ENCODE measurements around the gene PARP14.

The PARP14 gene

GRCh38 chr3:122678506-122678905, 2.1 kb upstream of the PARP14 start:
- peaks cover 4% of the 10 kb centered on the region for H3K79me2 ChIP-seq (ENCODE audit: control insufficient read depth, insufficient read depth, low read length, poor library complexity)
- peaks cover 3% of the 10 kb centered on the region for H3K27me3 ChIP-seq (ENCODE audit: insufficient read depth, low read length)
- no peak overlapping the region for H2AFZ ChIP-seq (ENCODE audit: insufficient read depth, low read length, poor library complexity)
- peak overlapping the region; percentile 25 for H2BK12ac ChIP-seq (ENCODE audit: low read length)
- no peak overlapping the region for H3K4ac ChIP-seq (ENCODE audit: low read depth, low read length)
- no peak overlapping the region for H4K12ac ChIP-seq (ENCODE audit: low read depth, low read length)
- H3K36me3 ChIP-seq (ENCODE audit: control insufficient read depth in 1 of 2, insufficient read depth in 2 of 2, low read length in 2 of 2) = no peaks in the 10 kb centered on the region
- no peak overlapping the region for H3K9ac ChIP-seq (ENCODE audit: low read length)
- H2BK120ac ChIP-seq (ENCODE audit: insufficient read depth, low read length, poor library complexity) = no peak overlapping the region
- H3K14ac ChIP-seq (ENCODE audit: low read length) = no peak overlapping the region
- H3K18ac ChIP-seq (ENCODE audit: low read length) = no peak overlapping the region
- no peak overlapping the region for H2AK5ac ChIP-seq (ENCODE audit: low read length)
- no peak overlapping the region for H4K91ac ChIP-seq (ENCODE audit: low read depth, low read length)
- no peak overlapping the region for H3K4me3 ChIP-seq (ENCODE audit: low read depth, low read length)
- H3K4me1 ChIP-seq (ENCODE audit: control insufficient read depth in 1 of 2, insufficient read depth in 2 of 2, low read length in 2 of 2) = peaks cover 0 to 2% of the 10 kb centered on the region in 2 experiments
- DNase-seq = no peak
- H2BK5ac ChIP-seq (ENCODE audit: low read depth, low read length, poor library complexity) = no peak overlapping the region
- peaks cover 1% of the 10 kb centered on the region for H3K9me3 ChIP-seq (ENCODE audit: insufficient read depth, low read depth, low read length)
- H4K8ac ChIP-seq (ENCODE audit: low read depth, low read length) = no peak overlapping the region
- H3K27ac ChIP-seq (ENCODE audit: low read depth, low read length) = no peak overlapping the region
- H3K79me1 ChIP-seq (ENCODE audit: low read length) = peaks cover 6% of the 10 kb centered on the region
- H3K4me2 ChIP-seq (ENCODE audit: low read length) = no peak overlapping the region
- WGBS (ENCODE audit: extremely low coverage, insufficient coverage, insufficient read length) = no CpG with 5 or more reads among the region's 5 CpGs
- no peak overlapping the region for H3K23ac ChIP-seq (ENCODE audit: low read length)

GRCh38 chr3:122679085-122679881, 1.4 kb upstream of the PARP14 start:
- no peak overlapping the region for H3K18ac ChIP-seq (ENCODE audit: low read length)
- H3K14ac ChIP-seq (ENCODE audit: low read length) = no peak overlapping the region
- WGBS (ENCODE audit: extremely low coverage, insufficient coverage, insufficient read length) = no CpG with 5 or more reads among the region's 16 CpGs
- H3K4me1 ChIP-seq (ENCODE audit: control insufficient read depth in 1 of 2, insufficient read depth in 2 of 2, low read length in 2 of 2) = peaks cover 0 to 2% of the 10 kb centered on the region in 2 experiments
- no peak overlapping the region for H3K4me3 ChIP-seq (ENCODE audit: low read depth, low read length)
- H3K4ac ChIP-seq (ENCODE audit: low read depth, low read length) = no peak overlapping the region
- H4K8ac ChIP-seq (ENCODE audit: low read depth, low read length) = no peak overlapping the region
- no peak overlapping the region for H2BK120ac ChIP-seq (ENCODE audit: insufficient read depth, low read length, poor library complexity)
- peak overlapping the region; percentile 44 for H3K4me2 ChIP-seq (ENCODE audit: low read length)
- no peak overlapping the region for H2AK5ac ChIP-seq (ENCODE audit: low read length)
- H3K79me2 ChIP-seq (ENCODE audit: control insufficient read depth, insufficient read depth, low read length, poor library complexity) = peaks cover 4% of the 10 kb centered on the region
- H3K27ac ChIP-seq (ENCODE audit: low read depth, low read length) = no peak overlapping the region
- no peak overlapping the region for H4K12ac ChIP-seq (ENCODE audit: low read depth, low read length)
- H3K36me3 ChIP-seq (ENCODE audit: control insufficient read depth in 1 of 2, insufficient read depth in 2 of 2, low read length in 2 of 2) = no peaks in the 10 kb centered on the region
- H3K23ac ChIP-seq (ENCODE audit: low read length) = no peak overlapping the region
- DNase-seq = peak; percentile 70 to 91
- peak overlapping the region; percentile 21 for H2BK12ac ChIP-seq (ENCODE audit: low read length)
- H3K27me3 ChIP-seq (ENCODE audit: insufficient read depth, low read length) = peaks cover 3% of the 10 kb centered on the region
- H3K9ac ChIP-seq (ENCODE audit: low read length) = no peak overlapping the region
- peaks cover 6% of the 10 kb centered on the region for H3K79me1 ChIP-seq (ENCODE audit: low read length)
- no peak overlapping the region for H2BK5ac ChIP-seq (ENCODE audit: low read depth, low read length, poor library complexity)
- H3K9me3 ChIP-seq (ENCODE audit: insufficient read depth, low read depth, low read length) = peaks cover 1% of the 10 kb centered on the region
- no peak overlapping the region for H2AFZ ChIP-seq (ENCODE audit: insufficient read depth, low read length, poor library complexity)
- H4K91ac ChIP-seq (ENCODE audit: low read depth, low read length) = no peak overlapping the region

- Histone ChIP-seq H3K9ac (ENCODE audit: low read length) (no peak overlapping the region), H3K18ac (ENCODE audit: low read length) (no peak overlapping the region), H2AFZ (ENCODE audit: insufficient read depth, low read length, poor library complexity) (no peak overlapping the region), H3K27me3 (ENCODE audit: insufficient read depth, low read length) (peaks cover 3% of the 10 kb centered on the region), H3K4ac (ENCODE audit: low read depth, low read length) (no peak overlapping the region), H2BK12ac (ENCODE audit: low read length) (no peak overlapping the region), H3K4me1 (ENCODE audit: control insufficient read depth in 1 of 2, insufficient read depth in 2 of 2, low read length in 2 of 2) (peaks cover 0 to 2% of the 10 kb centered on the region in 2 experiments), H3K23ac (ENCODE audit: low read length) (no peak overlapping the region), H4K8ac (ENCODE audit: low read depth, low read length) (no peak overlapping the region), H4K91ac (ENCODE audit: low read depth, low read length) (peak overlapping the region; percentile 88), H3K4me2 (ENCODE audit: low read length) (peak overlapping the region; percentile 98), H3K9me3 (ENCODE audit: insufficient read depth, low read depth, low read length) (peaks cover 1% of the 10 kb centered on the region), H2BK120ac (ENCODE audit: insufficient read depth, low read length, poor library complexity) (no peak overlapping the region), H3K27ac (ENCODE audit: low read depth, low read length) (no peak overlapping the region), H2AK5ac (ENCODE audit: low read length) (no peak overlapping the region), H4K12ac (ENCODE audit: low read depth, low read length) (no peak overlapping the region), H3K79me1 (ENCODE audit: low read length) (peaks cover 6% of the 10 kb centered on the region), H3K14ac (ENCODE audit: low read length) (no peak overlapping the region), H3K79me2 (ENCODE audit: control insufficient read depth, insufficient read depth, low read length, poor library complexity) (peaks cover 4% of the 10 kb centered on the region), H3K36me3 (ENCODE audit: control insufficient read depth in 1 of 2, insufficient read depth in 2 of 2, low read length in 2 of 2) (no peaks in the 10 kb centered on the region), H2BK5ac (ENCODE audit: low read depth, low read length, poor library complexity) (no peak overlapping the region), H3K4me3 (ENCODE audit: low read depth, low read length) (no peak overlapping the region)
- DNase-seq = peak in 1 of 2 donors; percentile 12
- no CpG with 5 or more reads among the region's 10 CpGs for WGBS (ENCODE audit: extremely low coverage, insufficient coverage, insufficient read length)
Measured at GRCh38 chr3:122679882-122680474, 661 bp upstream of the PARP14 start.

DNA sequence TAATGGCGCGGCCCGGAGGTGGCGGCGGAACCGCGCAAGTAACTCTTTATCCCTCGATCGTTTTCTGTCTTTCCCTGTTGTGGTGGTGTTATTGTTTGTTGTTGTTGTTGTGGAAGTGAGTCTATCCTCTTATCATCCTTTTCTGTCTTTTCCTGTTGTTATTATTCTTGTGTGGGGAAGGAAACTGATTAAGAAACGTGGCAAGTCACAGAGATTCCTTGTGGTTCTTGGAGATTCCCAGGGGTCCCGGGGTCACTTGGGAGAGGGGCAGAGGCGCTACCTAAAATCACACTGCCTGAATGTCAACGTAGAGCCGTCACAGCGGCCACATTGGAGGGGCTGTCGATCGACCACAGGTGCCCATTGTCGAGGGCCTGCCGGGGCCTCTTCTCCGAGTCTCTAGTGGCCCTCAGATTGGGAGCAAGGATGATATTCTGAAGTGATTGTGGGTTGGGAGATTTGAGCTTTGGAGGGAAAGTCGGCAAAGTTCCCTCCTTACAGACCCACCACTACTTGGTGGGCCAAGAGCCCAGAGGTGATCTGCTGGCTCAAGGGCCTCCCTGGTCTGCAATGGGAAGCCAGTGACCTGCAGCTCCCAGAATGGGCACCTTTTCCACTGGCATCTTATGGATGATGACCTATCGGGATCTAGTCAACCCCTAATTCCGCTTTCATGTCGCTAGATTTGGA, 790 bp downstream of the PARP14 start:
- no peak overlapping the region for H2BK120ac ChIP-seq (ENCODE audit: insufficient read depth, low read length, poor library complexity)
- no peak overlapping the region for H3K23ac ChIP-seq (ENCODE audit: low read length)
- H2BK5ac ChIP-seq (ENCODE audit: low read depth, low read length, poor library complexity) = no peak overlapping the region
- H2AK5ac ChIP-seq (ENCODE audit: low read length) = no peak overlapping the region
- peak in 1 of 2 donors; percentile 9 for DNase-seq
- no peak overlapping the region for H3K27ac ChIP-seq (ENCODE audit: low read depth, low read length)
- peak overlapping the region; percentile 80 for H3K4me3 ChIP-seq (ENCODE audit: low read depth, low read length)
- H3K27me3 ChIP-seq (ENCODE audit: insufficient read depth, low read length) = peaks cover 3% of the 10 kb centered on the region
- H3K18ac ChIP-seq (ENCODE audit: low read length) = no peak overlapping the region
- H3K4me1 ChIP-seq (ENCODE audit: control insufficient read depth in 1 of 2, insufficient read depth in 2 of 2, low read length in 2 of 2) = peaks cover 0 to 2% of the 10 kb centered on the region in 2 experiments
- H2AFZ ChIP-seq (ENCODE audit: insufficient read depth, low read length, poor library complexity) = peak overlapping the region; percentile 6
- peaks cover 6% of the 10 kb centered on the region for H3K79me1 ChIP-seq (ENCODE audit: low read length)
- peaks cover 1% of the 10 kb centered on the region for H3K9me3 ChIP-seq (ENCODE audit: insufficient read depth, low read depth, low read length)
- H3K9ac ChIP-seq (ENCODE audit: low read length) = no peak overlapping the region
- peak overlapping the region; percentile 98 for H3K4me2 ChIP-seq (ENCODE audit: low read length)
- H3K36me3 ChIP-seq (ENCODE audit: control insufficient read depth in 1 of 2, insufficient read depth in 2 of 2, low read length in 2 of 2) = no peaks in the 10 kb centered on the region
- no peak overlapping the region for H2BK12ac ChIP-seq (ENCODE audit: low read length)
- H4K8ac ChIP-seq (ENCODE audit: low read depth, low read length) = peak overlapping the region; percentile 62
- no peak overlapping the region for H3K4ac ChIP-seq (ENCODE audit: low read depth, low read length)
- peak overlapping the region; percentile 88 for H4K91ac ChIP-seq (ENCODE audit: low read depth, low read length)
- peak overlapping the region; percentile 56 for H4K12ac ChIP-seq (ENCODE audit: low read depth, low read length)
- H3K14ac ChIP-seq (ENCODE audit: low read length) = no peak overlapping the region
- WGBS (ENCODE audit: extremely low coverage, insufficient coverage, insufficient read length) = no CpG with 5 or more reads among the region's 24 CpGs
- H3K79me2 ChIP-seq (ENCODE audit: control insufficient read depth, insufficient read depth, low read length, poor library complexity) = peaks cover 4% of the 10 kb centered on the region
